PC-9 (cell line): Measurements from ENCODE around the gene STAT5B. TPM values are rescaled to one million over a fixed set of nuclear protein-coding genes. Genes with fewer than 3 reads are reported as not detected.

Experiments used
- BruUV-seq: library from RNA; stranded (reverse); fragments of 400-500 nt; replicated peaks from 2 replicates; lab custom pipeline; 2021; lab: Mats Ljungman, UMichigan
- CTCF ChIA-PET: fragments of 300-600 bp; sonication (Branson Sonifier 250); formaldehyde crosslinking; loops from one replicate; lab custom pipeline; 2022; ENCODE audit warnings: antibody characterized with exemption; lab: Charles Lee
- POLR2A ChIA-PET: fragments of 300-600 bp; sonication (Branson Sonifier 250); formaldehyde crosslinking; loops from one replicate; lab custom pipeline; 2022; ENCODE audit warnings: antibody characterized with exemption; ENCODE audit not compliant: unreplicated experiment; lab: Charles Lee
- DNase-seq, 2 experiments: peaks; one replicate each; pipeline versions ENCODE4 v3.0.0 to v3.0.0-alpha.2; 2015 to 2022; ENCODE audit warnings: mixed read lengths in 1 of 2
- H2AFZ ChIP-seq: fragments of 200-600 bp; sonication (generic); 2 replicates; pipeline ENCODE4 v1.8.1; 2017; ENCODE audit warnings: antibody characterized with exemption
- H3F3A ChIP-seq: fragments of 200-600 bp; sonication (generic); 2 replicates; pipeline ENCODE4 v1.8.1; 2017; ENCODE audit warnings: antibody characterized with exemption, mild to moderate bottlenecking, low read depth; ENCODE audit not compliant: insufficient read depth
- H3K27ac ChIP-seq: fragments of 200-600 bp; sonication (generic); 2 replicates; pipeline ENCODE4 v1.6.1; 2016; ENCODE audit warnings: mixed run types
- H3K27me3 ChIP-seq: fragments of 200-600 bp; sonication (generic); 2 replicates; pipeline ENCODE4 v1.6.1; 2016; ENCODE audit warnings: low read depth, mixed run types; ENCODE audit not compliant: insufficient read depth
- H3K36me3 ChIP-seq: fragments of 200-600 bp; sonication (generic); 2 replicates; pipeline ENCODE4 v1.6.1; 2016; ENCODE audit warnings: low read depth, mixed run types
- H3K4me1 ChIP-seq: fragments of 200-600 bp; sonication (generic); replicated peaks from 2 replicates; pipeline ENCODE4 v1.6.1; 2016; ENCODE audit warnings: mixed run types; ENCODE audit not compliant: insufficient read depth
- H3K4me2 ChIP-seq: fragments of 200-600 bp; sonication (generic); 2 replicates; pipeline ENCODE4 v1.6.1; 2017; ENCODE audit warnings: mixed run types
- H3K4me3 ChIP-seq: fragments of 200-600 bp; sonication (generic); 2 replicates; pipeline ENCODE4 v1.6.1; 2016; ENCODE audit warnings: mixed run types
- H3K79me2 ChIP-seq: fragments of 200-600 bp; sonication (generic); 2 replicates; pipeline ENCODE4 v1.6.1; 2017; ENCODE audit warnings: low read depth, mixed run types
- H3K9me2 ChIP-seq: fragments of 200-600 bp; sonication (generic); 2 replicates; pipeline ENCODE4 v1.8.1; 2017; ENCODE audit warnings: mild to moderate bottlenecking; ENCODE audit not compliant: insufficient read depth
- H3K9me3 ChIP-seq: fragments of 200-600 bp; sonication (generic); 2 replicates; pipeline ENCODE4 v1.8.1; 2016; ENCODE audit warnings: low read depth; ENCODE audit not compliant: insufficient read depth
- H4K20me1 ChIP-seq: fragments of 200-600 bp; sonication (generic); 2 replicates; pipeline ENCODE4 v1.8.1; 2017; ENCODE audit not compliant: insufficient read depth
- EZH2 ChIP-seq: fragments of 200-600 bp; sonication (generic); IDR thresholded peaks from 2 replicates; pipeline ENCODE4 v1.8.0; 2017; ENCODE audit warnings: antibody characterized with exemption, low read depth
- intact Hi-C: fragments of 100-400 bp; cut with micrococcal nuclease; formaldehyde crosslinking; loops from one replicate; pipeline ENCODE4 v1.10.0; 2022; ENCODE audit not compliant: unreplicated experiment
- total RNA-seq: library from RNA; stranded (reverse); gene quantifications from 2 replicates; pipeline ENCODE4 v1.2.3, GENCODE V29; 2021
- TF ChIP-seq, protein P1 (sequence below): fragments of 200-600 bp; sonication (generic); conservative IDR thresholded peaks from 2 replicates; pipeline ENCODE4 v1.6.1; 2017; ENCODE audit warnings: mixed run types, antibody characterized with exemption, mild to moderate bottlenecking, moderate library complexity

Gene STAT5B
- total RNA-seq, 1 experiment from 2014 or later = 19.5 TPM

- no peak for DNase-seq
- Histone ChIP-seq H4K20me1 (no peaks in the 10 kb centered on the region), H3K79me2 (no peaks in the 10 kb centered on the region), H3K9me2 (no peaks in the 10 kb centered on the region), H3K36me3 (no peaks in the 10 kb centered on the region), H3K4me1 (peaks cover 19% of the 10 kb centered on the region; the same call in 1 of the 2 replicates), H2AFZ (no peak within 1 kb of the TSS), H3K9me3 (no peaks in the 10 kb centered on the region), H3K27ac (no peak within 1 kb of the TSS), H3K27me3 (peaks cover under 1% of the 10 kb centered on the region), H3K4me3 (no peak within 1 kb of the TSS), H3F3A (peaks cover 19% of the 10 kb centered on the region; the same call in 1 of the 2 replicates), H3K4me2 (peak within 1 kb of the TSS; percentile 62; the same call in 1 of the 2 replicates)
- TF ChIP-seq, protein P1, sequence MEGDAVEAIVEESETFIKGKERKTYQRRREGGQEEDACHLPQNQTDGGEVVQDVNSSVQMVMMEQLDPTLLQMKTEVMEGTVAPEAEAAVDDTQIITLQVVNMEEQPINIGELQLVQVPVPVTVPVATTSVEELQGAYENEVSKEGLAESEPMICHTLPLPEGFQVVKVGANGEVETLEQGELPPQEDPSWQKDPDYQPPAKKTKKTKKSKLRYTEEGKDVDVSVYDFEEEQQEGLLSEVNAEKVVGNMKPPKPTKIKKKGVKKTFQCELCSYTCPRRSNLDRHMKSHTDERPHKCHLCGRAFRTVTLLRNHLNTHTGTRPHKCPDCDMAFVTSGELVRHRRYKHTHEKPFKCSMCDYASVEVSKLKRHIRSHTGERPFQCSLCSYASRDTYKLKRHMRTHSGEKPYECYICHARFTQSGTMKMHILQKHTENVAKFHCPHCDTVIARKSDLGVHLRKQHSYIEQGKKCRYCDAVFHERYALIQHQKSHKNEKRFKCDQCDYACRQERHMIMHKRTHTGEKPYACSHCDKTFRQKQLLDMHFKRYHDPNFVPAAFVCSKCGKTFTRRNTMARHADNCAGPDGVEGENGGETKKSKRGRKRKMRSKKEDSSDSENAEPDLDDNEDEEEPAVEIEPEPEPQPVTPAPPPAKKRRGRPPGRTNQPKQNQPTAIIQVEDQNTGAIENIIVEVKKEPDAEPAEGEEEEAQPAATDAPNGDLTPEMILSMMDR = no peak
- no peak for TF ChIP-seq EZH2
- POLR2A ChIA-PET = interaction anchor here (0.6 kb wide), 1 partner anchor 64 kb away, joined by 3 read pairs; no protein-coding TSS in a partner anchor
- CTCF ChIA-PET = no interaction called here
- BruUV-seq = no TSS peak
- intact Hi-C loops = no loop called here
Measured at GRCh38 chr17:42184713-42185620, 91.2 kb downstream of the STAT5B start, which contains the start of gene HCRT. TSS of gene HCRT (minus strand) at chr17:42185452. CDS start at chr17:42185365, 87 bp downstream.

DNA sequence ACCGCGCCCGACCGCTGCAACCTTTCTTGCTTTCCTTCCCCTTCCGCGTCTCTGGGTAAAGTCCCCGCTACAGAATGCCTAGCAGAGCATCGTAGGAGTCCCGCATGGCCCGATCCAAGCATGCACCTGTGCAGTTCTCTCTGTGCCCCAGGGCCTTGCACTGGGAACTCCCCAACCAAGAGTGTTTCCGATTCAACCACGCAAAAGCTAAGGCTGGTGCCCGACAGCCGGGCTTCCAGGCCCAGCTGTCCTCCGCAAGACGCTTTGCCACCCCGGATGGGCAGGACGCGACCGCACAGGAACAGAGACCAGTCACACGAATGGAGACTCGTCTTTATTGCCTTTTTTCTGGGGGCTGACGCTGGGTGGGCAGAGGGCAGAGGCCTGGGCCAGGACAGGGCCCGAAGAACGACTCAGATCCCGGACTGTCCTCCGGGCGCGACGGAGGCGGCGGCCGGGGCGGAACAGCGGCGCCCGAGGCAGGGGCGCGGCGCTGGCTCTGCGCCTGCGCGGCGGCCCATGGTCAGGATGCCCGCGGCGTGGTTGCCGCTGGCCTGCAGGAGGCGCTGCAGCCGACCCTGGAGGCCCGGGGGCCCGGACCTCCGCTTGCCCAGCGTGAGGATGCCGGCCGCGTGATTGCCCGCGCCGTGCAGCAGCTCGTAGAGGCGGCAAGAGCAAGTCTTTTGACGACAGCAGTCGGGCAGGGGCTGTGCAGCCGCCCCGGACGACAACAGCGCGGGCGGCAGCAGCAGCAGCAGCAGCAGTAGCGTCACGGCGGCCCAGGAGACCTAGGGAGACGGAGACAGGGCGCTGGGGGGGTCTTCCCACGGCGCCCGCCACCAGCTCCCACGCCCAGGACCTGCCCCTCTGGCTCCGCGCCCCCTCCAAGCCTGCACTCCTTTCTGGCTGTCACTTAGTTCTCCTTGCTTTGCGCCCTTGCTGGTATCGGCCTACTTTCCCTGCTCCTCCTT is 92.2 kb downstream of the STAT5B start:
- intact Hi-C loops = no loop called here
- no peak overlapping the region for H3K27ac ChIP-seq
- H4K20me1 ChIP-seq = no peaks in the 10 kb centered on the region
- ChIA-PET CTCF (interaction anchor here (0.6 kb wide), 1 partner anchor 12 kb away, joined by 11 read pairs; no protein-coding TSS in a partner anchor), POLR2A (interaction anchor here (0.6 kb wide), 2 partner anchors 63 to 704 kb away, joined by 3 to 4 read pairs; no protein-coding TSS in a partner anchor)
- H3K27me3 ChIP-seq = peaks cover 10% of the 10 kb centered on the region
- H2AFZ ChIP-seq = no peak overlapping the region
- H3K4me3 ChIP-seq = no peak overlapping the region; the same call in 1 of the 2 replicates
- H3K9me3 ChIP-seq = no peaks in the 10 kb centered on the region
- TF ChIP-seq, protein P1 = peak; percentile 49; the same call in 1 of the 2 replicates
- TF ChIP-seq EZH2 = no peak
- H3F3A ChIP-seq = peaks cover 19% of the 10 kb centered on the region; the same call in 1 of the 2 replicates
- peak overlapping the region; percentile 62 for H3K4me2 ChIP-seq
- BruUV-seq = no TSS peak
- no peaks in the 10 kb centered on the region for H3K36me3 ChIP-seq
- H3K79me2 ChIP-seq = no peaks in the 10 kb centered on the region
- peaks cover 19% of the 10 kb centered on the region; the same call in 1 of the 2 replicates for H3K4me1 ChIP-seq
- peak in 1 of 2 experiments; percentile 37 for DNase-seq
- no peaks in the 10 kb centered on the region for H3K9me2 ChIP-seq
